Measurements from ENCODE around the gene PUM1.
"Not testable (repeated sequence)": the region's sequence is repeated elsewhere in the genome, so short reads cannot be mapped to it uniquely, and the experiment has no call there.

PUM1 gene

GRCh38 chr1:31064111-31064717 lies 1.3 kb downstream of the PUM1 start:
- no peak for DNase-seq (ENCODE audit: low read depth in 2 of 2)

DNA sequence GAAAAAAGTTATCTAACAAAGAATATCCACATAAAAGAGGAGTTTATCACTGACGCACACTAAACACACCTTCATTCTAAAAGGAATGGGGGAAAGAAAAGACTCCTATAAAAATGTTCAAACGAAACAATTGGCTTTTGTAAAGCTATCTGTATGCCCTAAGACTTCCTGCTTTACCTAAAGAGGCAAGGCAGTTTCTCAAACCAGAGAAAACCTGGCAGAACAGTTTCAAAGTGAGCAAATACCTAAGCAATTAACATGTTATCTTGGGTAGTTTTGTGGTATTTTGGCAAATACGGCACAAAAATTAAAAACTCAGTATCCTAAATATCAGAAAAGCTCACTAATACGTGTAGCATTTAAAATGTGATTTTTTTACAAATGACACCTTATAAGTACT lies 1.9 kb downstream of the PUM1 start:
- DNase-seq (ENCODE audit: low read depth in 2 of 2) = no peak

GRCh38 chr1:31062867-31063380 lies 2.6 kb downstream of the PUM1 start:
- DNase-seq (ENCODE audit: low read depth in 2 of 2) = no peak

DNA sequence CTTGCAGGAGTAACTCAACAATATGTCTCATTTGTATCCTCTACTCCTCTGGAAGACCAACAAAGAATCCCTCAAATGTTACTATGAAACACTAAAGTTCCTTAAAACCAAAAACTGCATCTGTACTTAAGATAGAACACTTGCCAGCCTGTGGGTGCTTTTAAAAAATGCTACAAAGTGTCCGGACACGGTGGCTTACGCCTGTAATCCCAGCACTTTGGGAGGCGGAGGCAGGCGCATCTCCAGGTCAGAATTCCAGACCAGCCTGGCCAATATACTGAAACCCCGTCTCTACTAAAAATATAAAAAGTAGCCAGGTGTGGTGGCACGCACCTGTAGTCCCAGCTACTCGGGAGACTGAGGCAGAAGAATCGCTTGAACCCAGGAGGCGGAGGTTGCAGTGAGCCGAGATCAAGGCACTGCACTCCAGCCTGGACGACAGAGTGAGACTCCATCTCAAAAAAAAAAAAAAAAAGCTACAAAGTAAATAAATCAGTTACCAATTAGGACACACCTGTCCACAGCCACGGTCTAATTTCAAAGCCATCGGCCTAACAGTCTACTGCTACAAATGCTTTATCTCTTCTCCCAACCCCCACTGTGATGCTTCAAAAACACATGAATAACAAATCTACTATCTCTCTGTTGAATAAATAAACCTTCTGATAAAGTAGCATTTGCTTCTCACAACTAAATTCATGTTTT lies 3.2 kb downstream of the PUM1 start:
- not testable (repeated sequence) for DNase-seq (ENCODE audit: low read depth in 2 of 2)

GRCh38 chr1:31058012-31058411 lies 7.5 kb downstream of the PUM1 start:
- no peak for DNase-seq (ENCODE audit: low read depth in 2 of 2)

GRCh38 chr1:31055953-31056352 lies 9.6 kb downstream of the PUM1 start:
- no peak for DNase-seq (ENCODE audit: low read depth in 2 of 2)

DNA sequence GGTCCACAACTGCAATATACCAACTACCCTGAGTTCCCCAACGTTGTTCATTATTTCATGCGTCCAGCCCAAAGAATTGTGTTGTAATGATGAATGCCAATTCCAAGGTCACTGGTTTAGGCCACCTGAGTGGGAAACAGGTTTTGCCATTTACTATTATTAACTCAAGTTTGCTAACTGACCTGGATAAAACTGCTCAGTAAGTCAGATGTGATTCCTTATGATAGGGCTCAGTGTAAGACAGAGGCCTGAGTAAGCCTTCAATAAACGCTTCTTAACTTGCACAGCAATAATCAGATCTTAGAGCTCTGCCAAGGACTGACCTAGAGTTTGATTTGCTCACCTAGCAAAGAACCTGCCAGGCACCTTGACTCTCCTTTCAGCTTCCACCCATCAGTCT lies 10.0 kb downstream of the PUM1 start:
- no peak for DNase-seq (ENCODE audit: low read depth in 2 of 2)

DNA sequence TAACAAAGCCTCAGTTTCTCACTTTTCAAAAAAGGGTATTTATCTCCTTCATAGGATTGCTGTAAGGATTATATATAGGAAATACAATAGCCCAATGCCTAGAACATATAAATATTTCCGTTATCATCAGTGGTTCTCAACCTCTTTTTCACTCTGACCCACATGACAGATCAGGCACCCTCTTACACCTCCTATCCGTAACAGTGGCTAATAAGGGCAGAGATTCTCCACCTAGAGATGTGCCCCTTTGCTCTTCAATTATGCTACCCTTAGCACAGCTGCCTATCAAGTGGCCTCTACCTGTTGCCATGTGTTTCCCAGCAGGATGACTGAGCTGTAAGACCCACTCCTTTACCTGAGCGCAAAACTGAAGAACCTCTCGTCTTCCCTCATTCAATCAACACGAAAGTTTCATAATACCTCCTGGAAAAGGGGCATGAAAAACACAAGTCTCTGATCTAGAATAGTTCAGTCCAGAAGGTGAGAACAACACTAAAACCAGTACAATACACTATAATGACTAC lies 10.5 kb downstream of the PUM1 start:
- DNase-seq (ENCODE audit: low read depth in 2 of 2) = no peak

DNA sequence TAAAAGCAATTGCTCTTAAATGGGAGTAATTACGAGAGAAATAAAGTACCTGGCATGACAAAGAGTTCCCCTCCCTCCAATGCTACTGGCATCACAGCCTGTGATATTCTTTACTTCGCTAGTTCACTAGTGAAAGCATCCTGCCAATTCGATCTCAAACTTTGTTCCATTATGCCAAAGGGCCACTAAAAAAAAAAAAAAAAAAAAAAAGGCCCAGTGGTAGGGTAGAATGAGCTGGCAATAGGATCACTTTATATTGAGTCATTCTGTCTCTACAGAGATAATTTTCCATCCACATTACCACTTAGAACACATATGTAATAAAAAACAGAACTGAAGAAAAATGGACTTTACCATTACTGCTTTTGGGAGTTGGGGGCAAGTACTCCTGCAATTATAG lies 11.2 kb downstream of the PUM1 start:
- DNase-seq (ENCODE audit: low read depth in 2 of 2) = no peak

DNA sequence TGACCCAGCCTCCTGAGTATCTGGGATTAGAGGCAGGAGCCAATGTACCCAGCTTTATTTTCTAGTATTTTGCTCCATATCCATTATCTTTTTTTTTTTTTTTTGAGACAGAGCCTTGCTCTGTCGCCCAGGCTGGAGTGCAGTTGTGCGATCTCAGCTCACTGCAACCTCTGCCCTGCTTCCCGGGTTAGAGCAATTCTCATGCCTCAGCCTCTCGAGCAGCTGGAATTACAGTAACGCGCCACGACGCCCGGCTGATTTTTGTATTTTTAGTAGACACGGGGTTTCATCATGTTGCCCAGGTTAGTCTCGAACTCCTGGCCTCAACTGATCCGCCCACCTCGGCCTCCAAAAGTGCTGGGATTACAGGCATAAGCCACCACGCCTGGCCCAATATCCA lies 12.9 kb downstream of the PUM1 start:
- DNase-seq (ENCODE audit: low read depth in 2 of 2) = not testable (repeated sequence)

GRCh38 chr1:31051611-31052010 lies 13.9 kb downstream of the PUM1 start:
- no peak for DNase-seq (ENCODE audit: low read depth in 2 of 2)

DNA sequence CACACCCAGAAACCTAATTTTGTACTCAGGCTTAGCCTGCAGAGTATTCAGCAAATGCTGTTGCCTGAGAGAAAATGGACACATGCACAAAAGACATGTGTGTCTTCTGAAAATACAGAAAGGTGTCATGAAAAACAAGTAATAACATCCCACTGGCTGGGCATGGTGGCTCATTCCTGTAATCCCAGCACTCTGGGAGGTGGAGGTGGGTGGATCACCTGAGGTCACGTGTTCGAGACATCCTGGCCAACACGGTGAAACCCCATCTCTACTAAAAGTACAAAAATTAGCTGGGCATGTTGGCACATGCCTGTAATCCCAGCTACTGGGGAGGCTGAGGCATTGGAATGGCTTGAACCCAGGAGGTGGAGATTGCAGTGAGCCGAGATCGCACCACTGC lies 18.0 kb downstream of the PUM1 start:
- DNase-seq (ENCODE audit: low read depth in 2 of 2) = not testable (repeated sequence)

DNA sequence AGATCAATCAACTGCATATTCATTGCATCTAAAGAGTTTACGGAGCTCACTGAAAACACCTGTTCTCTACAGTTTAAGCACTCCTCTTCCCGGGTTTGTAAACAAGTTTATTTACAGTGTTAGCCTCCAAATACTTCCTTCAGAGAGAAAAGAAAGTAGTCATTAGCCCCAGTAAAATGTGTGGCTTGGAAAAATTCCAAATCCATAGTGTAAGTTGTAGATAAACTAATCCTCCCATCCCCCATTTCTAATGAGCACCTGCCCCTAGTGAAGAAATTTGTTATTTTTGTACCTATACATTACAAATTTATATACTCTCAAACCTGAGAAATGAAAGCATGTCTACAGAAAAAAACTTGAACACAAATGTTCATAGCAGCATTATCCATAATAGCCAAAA lies 21.9 kb downstream of the PUM1 start:
- DNase-seq (ENCODE audit: low read depth in 2 of 2) = no peak

- no peak for DNase-seq (ENCODE audit: low read depth in 2 of 2)
Observed at GRCh38 chr1:31042656-31043055, 22.9 kb downstream of the PUM1 start.

- DNase-seq (ENCODE audit: low read depth in 2 of 2) = no peak
Observed at GRCh38 chr1:31041529-31041928, 24.0 kb downstream of the PUM1 start.

- no peak for DNase-seq (ENCODE audit: low read depth in 2 of 2)
Observed at GRCh38 chr1:31040038-31040437, 25.5 kb downstream of the PUM1 start.

GRCh38 chr1:31038935-31039334 lies 26.6 kb downstream of the PUM1 start:
- DNase-seq (ENCODE audit: low read depth in 2 of 2) = not testable (repeated sequence)

DNA sequence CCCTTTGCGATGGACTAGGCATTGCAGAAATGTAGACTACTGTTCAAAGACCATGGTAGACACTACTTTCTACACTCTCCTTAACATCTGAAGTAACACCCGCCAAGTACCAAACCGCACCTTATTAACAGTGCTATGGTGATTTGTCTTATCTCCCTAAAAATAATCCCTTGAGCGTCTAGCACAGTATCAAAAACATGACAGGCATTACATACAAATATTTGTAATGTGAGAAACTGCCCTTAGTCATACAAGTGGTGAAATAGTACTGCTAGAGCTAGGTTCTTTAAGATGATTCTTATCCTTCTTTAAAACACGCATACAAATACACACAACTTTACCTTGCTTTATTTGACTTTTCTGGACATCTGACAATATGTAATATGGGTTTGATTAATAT lies 27.2 kb downstream of the PUM1 start:
- no peak for DNase-seq (ENCODE audit: low read depth in 2 of 2)

DNA sequence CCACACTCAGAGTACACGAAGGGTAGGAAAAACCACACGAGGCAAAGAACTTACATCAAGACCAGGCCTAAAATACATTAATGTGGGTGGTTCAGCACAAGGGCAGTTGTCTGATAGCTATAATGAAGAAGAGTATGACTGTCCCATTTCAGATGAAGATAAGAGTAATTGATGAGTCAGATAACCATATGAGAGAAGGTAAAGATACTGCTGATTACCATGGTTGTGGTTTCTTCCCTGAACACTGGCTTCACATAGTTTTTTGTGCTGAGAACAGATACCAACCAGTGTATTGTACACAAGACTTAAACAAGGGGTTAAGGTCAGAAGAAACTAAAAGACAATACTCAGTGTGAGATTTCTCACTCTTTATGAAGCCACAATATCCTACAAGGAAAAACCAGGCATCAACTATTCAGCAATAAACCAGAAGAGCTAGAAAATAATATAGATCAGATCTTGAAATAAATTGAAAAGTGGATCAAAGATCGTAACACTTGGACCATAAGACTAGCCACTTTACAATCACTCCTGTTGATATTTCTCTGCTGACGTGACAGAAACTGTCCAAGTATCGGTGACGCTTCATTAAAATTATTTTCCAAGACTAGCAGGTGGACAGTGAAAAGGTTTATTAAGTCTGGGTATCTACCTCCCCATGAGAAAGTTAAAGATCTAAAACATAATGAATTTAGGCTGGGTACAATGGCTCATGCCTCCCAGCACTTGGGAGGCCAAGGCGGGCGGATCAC lies 28.6 kb downstream of the PUM1 start:
- DNase-seq (ENCODE audit: low read depth in 2 of 2) = no peak

GRCh38 chr1:31033598-31033997 lies 31.9 kb downstream of the PUM1 start:
- DNase-seq (ENCODE audit: low read depth in 2 of 2) = no peak

DNA sequence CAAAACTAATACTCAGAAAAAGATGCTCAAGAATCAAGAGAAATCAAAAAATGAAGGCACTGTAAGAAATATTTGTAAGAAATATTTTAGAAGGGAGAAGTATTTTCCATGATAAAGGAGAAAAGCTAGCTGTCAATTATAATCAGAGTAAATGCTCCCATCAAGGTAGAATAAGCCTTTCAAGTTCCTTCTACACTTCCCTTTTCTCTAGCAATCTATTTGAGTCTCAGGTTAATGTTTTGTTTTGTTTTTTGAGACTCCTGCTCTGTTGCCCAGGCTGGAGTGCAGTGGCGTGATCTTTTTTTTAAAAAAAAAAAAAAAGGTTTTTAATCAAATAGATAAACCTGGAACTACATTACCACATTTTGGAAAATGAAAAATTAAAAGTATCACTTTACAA lies 33.3 kb downstream of the PUM1 start:
- DNase-seq (ENCODE audit: low read depth in 2 of 2) = no peak

DNA sequence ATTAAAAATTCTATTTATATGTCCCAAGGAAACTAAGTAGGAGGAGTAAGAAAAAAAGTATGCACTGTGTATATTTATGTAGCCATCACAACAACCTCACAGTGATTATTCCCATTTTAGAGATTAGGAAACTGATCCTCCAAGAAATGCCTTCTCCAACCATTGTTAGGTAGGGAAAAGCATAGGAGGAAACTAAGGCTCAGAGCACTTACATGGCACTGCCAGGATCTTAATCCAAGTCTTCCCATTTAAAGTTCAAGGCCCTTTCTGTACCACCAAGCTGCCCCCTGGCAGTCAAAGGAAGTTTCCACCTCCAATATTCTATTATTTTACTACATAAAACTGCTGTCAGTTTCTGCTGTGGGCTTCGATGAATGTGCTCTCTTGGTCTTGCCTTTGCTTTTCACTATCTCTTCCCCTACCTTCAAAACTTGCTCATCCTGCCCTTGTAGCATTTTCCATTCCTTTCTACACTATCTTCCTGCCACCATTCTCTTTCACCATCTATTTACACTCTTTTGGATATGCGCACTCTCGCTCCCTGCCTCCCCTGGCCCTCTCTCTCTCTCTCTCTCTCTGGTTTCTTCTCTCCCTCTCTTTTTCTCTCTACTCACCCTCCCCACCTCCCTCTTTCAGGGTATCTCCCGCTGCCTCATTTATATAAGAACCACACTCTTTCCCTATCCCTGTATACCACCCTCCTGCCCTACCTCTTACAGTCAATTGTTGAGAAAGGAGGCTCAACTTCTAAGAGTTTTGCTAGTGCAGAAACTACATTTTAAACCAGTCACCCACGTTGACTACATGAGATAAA lies 34.0 kb downstream of the PUM1 start:
- no peak for DNase-seq (ENCODE audit: low read depth in 2 of 2)
